Stimulated activated CD4-positive, alpha-beta T cell treated with anti-CD3 and anti-CD28 coated beads, Interleukin-15, amount 100 ng/mL, for 48 hours (primary cell): Measurements from ENCODE around the gene IBTK.
"Not testable (repeated sequence)": the region's sequence is repeated elsewhere in the genome, so short reads cannot be mapped to it uniquely, and the experiment has no call there.

Experiments
- DNase-seq, 2 donors: peaks; one replicate each; pipeline ENCODE4 v3.0.0-alpha.2; 2020; ENCODE audit warnings: low read depth in 2 of 2

IBTK gene

GRCh38 chr6:82246802-82247504, 591 bp downstream of the IBTK start:
- DNase-seq: no peak

- no peak for DNase-seq
Measured at GRCh38 chr6:82246370-82246769, 1.2 kb downstream of the IBTK start.

- DNase-seq: no peak
Measured at GRCh38 chr6:82245376-82245775, 2.2 kb downstream of the IBTK start.

- no peak for DNase-seq
Measured at GRCh38 chr6:82243884-82244283, 3.7 kb downstream of the IBTK start.

GRCh38 chr6:82240186-82240585, 7.4 kb downstream of the IBTK start:
- no peak for DNase-seq

- DNase-seq: no peak
Measured at GRCh38 chr6:82239597-82239996, 7.9 kb downstream of the IBTK start.

- DNase-seq: no peak
Measured at GRCh38 chr6:82237013-82237412, 10.5 kb downstream of the IBTK start.

GRCh38 chr6:82227770-82228169, 19.8 kb downstream of the IBTK start:
- DNase-seq: no peak

GRCh38 chr6:82220167-82220566, 27.4 kb downstream of the IBTK start:
- no peak for DNase-seq

- no peak for DNase-seq
Measured at GRCh38 chr6:82217018-82217586, 30.4 kb downstream of the IBTK start.

- no peak for DNase-seq
Measured at GRCh38 chr6:82216549-82216948, 31.0 kb downstream of the IBTK start.

GRCh38 chr6:82211326-82211725, 36.2 kb downstream of the IBTK start:
- DNase-seq: no peak

GRCh38 chr6:82208913-82209312, 38.6 kb downstream of the IBTK start:
- DNase-seq: no peak

GRCh38 chr6:82205930-82206392, 41.6 kb downstream of the IBTK start:
- no peak for DNase-seq

- DNase-seq: no peak
Measured at GRCh38 chr6:82204020-82204419, 43.5 kb downstream of the IBTK start.

- DNase-seq: no peak
Measured at GRCh38 chr6:82197784-82198183, 49.8 kb downstream of the IBTK start.

- DNase-seq: not testable (repeated sequence)
Measured at GRCh38 chr6:82197245-82197644, 50.3 kb downstream of the IBTK start.

- DNase-seq: no peak
Measured at GRCh38 chr6:82196161-82196560, 51.4 kb downstream of the IBTK start.

- no peak for DNase-seq
Measured at GRCh38 chr6:82195619-82196018, 51.9 kb downstream of the IBTK start.

GRCh38 chr6:82185948-82186535, 61.5 kb downstream of the IBTK start:
- DNase-seq: no peak

GRCh38 chr6:82183642-82184282, 63.8 kb downstream of the IBTK start:
- no peak for DNase-seq

- DNase-seq: no peak
Measured at GRCh38 chr6:82182756-82183155, 64.8 kb downstream of the IBTK start.

- no peak for DNase-seq
Measured at GRCh38 chr6:82179415-82179814, 68.1 kb downstream of the IBTK start.
